ENCODE results near the gene JAZF1.

DNA sequence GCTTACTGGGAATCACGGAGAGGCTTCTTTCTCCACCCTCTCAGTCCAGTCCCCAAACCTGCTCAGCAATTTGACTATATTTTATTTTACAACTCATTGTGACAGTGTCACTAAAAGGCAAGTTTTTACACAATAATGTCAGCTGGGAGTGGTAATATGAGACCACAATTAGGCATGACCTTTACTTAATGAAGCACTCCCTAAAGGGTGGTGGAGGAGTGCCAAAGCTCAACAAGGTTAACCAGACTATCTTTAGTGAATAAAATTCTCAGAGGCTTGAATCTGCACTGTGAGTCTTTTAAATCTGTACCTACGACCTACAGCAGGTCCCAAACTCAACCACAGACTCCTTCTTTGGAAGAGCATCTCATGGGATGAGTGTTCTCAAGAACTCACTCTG is 225.0 kb downstream of the JAZF1 start:
- TF ChIP-seq, protein P1, sequence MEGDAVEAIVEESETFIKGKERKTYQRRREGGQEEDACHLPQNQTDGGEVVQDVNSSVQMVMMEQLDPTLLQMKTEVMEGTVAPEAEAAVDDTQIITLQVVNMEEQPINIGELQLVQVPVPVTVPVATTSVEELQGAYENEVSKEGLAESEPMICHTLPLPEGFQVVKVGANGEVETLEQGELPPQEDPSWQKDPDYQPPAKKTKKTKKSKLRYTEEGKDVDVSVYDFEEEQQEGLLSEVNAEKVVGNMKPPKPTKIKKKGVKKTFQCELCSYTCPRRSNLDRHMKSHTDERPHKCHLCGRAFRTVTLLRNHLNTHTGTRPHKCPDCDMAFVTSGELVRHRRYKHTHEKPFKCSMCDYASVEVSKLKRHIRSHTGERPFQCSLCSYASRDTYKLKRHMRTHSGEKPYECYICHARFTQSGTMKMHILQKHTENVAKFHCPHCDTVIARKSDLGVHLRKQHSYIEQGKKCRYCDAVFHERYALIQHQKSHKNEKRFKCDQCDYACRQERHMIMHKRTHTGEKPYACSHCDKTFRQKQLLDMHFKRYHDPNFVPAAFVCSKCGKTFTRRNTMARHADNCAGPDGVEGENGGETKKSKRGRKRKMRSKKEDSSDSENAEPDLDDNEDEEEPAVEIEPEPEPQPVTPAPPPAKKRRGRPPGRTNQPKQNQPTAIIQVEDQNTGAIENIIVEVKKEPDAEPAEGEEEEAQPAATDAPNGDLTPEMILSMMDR (IDR thresholded peaks at IDR 0.05), result no peak
- no peak for TF ChIP-seq POLR2A (IDR thresholded peaks at IDR 0.05)
